ENCODE data around the gene CDC42EP5.
A peak's percentile ranks its signal among the peaks of the same experiment; 100 is the strongest.
"Not testable (repeated sequence)": the region's sequence is repeated elsewhere in the genome, so short reads cannot be mapped to it uniquely, and the experiment has no call there.

CDC42EP5 gene

GRCh38 chr19:54489341-54489740 lies 16.2 kb upstream of the CDC42EP5 start:
- DNase-seq, result no peak

- no peak for DNase-seq
Measured at GRCh38 chr19:54485851-54486250, 12.8 kb upstream of the CDC42EP5 start.

DNA sequence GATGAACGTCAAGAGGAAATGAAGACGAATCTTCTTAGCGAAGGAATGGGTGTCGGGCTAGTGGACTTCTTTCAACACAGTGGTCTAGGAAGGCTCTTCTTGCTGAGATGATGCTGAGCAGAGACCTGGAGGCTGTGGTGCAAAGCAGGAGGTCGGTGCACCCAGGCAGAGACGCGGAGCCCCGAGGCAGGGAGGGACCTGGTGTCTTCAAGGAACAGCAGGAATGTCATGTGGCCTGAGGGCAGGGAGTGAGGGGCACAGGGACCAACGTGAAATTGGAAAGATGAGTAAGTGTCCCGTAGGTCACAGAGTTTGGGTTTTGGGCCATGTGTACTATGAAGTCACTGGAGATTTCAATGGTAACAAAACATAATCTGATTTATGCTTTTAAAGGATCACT lies 11.4 kb upstream of the CDC42EP5 start:
- DNase-seq, result no peak

DNA sequence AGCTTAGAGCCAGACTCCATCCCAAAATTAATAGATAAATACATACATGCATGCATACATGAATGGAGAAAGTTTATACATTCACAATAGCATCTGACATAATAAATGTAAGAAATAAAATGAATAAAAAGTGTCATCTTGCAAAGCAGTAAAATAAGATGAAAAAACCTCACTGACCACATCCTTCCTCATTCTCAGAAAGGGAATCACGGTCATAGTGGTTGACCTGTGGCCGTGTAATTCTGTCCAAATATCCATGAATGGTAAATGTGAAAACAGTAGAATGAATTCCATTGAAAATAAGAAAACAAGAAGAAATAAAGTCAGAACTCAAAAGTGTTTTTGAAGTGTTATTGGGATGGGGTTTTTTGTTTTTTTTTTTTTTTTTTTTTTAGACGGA lies 9.8 kb upstream of the CDC42EP5 start:
- DNase-seq, result no peak

GRCh38 chr19:54481326-54481930 lies 8.3 kb upstream of the CDC42EP5 start:
- DNase-seq, result peak; percentile 69

GRCh38 chr19:54480051-54480450 lies 7.0 kb upstream of the CDC42EP5 start:
- DNase-seq, result no peak

GRCh38 chr19:54478677-54479266 lies 5.7 kb upstream of the CDC42EP5 start:
- peak; percentile 58 for DNase-seq

DNA sequence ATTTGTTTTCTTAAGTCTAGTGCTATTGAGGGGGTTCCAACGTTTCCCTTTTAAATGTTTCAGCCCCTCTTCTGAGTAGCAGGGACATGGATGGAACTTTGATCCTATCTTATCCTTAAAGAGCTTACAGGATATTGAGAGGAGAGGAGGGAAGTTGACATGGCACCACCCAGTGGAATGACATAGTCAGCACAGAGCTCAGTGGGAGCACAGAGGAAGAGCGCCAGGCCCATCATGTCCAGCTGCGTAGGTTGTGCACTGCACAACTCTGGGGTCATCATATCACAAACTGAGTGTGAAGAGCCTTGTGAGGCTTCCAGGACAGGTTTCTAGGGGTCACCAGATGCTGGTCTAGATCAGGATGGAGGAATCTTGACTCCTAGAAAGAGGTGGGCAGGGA lies 4.6 kb upstream of the CDC42EP5 start:
- no peak for DNase-seq

DNA sequence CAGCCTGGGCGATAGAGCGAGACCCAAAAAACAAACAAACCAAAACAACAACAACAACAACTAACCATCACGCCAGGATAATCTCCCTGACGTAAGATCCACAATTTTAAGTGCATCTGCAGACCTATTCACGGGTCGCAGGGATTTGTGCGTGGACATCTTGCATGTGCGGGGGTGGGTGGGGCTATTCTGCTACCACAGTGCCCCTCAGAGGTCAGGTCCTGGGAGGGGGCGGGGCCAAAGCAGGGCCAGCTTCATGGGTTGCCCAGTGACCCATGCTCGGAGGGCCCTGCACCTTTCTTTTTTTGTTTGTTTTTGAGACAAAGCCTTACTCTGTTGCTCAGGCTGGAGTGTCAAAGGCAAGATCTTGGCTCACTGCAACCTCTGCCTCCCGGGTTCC lies 2.6 kb upstream of the CDC42EP5 start:
- no peak for DNase-seq

GRCh38 chr19:54473892-54474372 lies 836 bp upstream of the CDC42EP5 start:
- no peak for DNase-seq

- DNase-seq, result no peak
Measured at GRCh38 chr19:54470991-54471782, 1.9 kb downstream of the CDC42EP5 start.

- no peak for DNase-seq
Measured at GRCh38 chr19:54470276-54470887, 2.7 kb downstream of the CDC42EP5 start.

GRCh38 chr19:54469496-54469934 lies 3.6 kb downstream of the CDC42EP5 start:
- DNase-seq, result peak; percentile 22

DNA sequence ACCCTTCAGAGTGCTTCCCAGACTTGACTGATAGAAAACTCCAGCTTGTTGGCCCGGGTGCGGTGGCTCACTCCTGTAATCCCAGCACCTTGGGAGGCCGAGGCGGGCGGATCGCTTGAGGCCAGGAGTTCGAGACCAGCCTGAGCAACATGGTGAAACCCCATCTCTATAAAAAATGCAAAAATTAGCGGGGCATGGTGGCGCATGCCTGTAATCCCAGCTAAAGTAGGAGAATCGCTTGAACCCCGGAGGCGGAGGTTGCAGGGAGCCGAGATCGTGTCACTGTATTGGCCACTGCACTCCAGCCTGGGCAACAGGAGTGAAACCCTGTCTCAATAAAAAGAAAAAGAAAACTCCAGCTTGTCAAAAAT lies 7.0 kb downstream of the CDC42EP5 start:
- DNase-seq, result not testable (repeated sequence)

GRCh38 chr19:54465426-54466109 lies 7.5 kb downstream of the CDC42EP5 start:
- no peak for DNase-seq

GRCh38 chr19:54464630-54465425 lies 8.3 kb downstream of the CDC42EP5 start:
- DNase-seq, result peak; percentile 66

DNA sequence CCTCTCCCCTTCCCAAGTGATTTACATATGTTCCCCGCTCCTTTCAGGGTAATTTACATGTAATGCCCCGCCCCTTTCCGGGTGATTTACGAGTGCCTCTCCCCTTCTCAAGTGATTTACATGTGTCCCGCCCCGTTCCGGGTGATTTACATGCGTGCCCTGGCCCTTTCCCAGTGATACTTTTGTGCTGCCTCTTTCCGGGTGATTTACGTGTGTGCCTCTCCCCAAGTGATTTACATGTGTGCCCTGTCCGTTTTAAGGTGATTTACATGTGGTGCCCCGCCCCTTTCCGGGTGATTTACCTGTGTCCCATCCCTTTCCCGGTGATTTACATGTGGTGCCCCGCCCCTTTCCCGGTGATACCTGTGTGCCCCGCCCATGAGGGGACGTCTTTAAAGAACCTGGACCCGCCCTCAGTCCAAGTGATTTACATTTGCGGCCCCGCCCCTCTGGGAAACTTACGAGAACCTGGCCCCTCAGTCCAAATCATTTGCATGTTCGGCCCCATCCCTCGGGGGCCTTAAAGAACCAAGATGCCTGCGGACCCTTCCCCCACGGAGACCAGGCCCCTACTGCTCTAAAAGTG lies 9.0 kb downstream of the CDC42EP5 start:
- peak; percentile 65 for DNase-seq

- DNase-seq, result peak; percentile 74
Measured at GRCh38 chr19:54463531-54464043, 9.5 kb downstream of the CDC42EP5 start, which contains the start of gene LENG9. LENG9 (minus strand) TSS chr19:54463778; CDS start chr19:54463526, 252 bp downstream.

DNA sequence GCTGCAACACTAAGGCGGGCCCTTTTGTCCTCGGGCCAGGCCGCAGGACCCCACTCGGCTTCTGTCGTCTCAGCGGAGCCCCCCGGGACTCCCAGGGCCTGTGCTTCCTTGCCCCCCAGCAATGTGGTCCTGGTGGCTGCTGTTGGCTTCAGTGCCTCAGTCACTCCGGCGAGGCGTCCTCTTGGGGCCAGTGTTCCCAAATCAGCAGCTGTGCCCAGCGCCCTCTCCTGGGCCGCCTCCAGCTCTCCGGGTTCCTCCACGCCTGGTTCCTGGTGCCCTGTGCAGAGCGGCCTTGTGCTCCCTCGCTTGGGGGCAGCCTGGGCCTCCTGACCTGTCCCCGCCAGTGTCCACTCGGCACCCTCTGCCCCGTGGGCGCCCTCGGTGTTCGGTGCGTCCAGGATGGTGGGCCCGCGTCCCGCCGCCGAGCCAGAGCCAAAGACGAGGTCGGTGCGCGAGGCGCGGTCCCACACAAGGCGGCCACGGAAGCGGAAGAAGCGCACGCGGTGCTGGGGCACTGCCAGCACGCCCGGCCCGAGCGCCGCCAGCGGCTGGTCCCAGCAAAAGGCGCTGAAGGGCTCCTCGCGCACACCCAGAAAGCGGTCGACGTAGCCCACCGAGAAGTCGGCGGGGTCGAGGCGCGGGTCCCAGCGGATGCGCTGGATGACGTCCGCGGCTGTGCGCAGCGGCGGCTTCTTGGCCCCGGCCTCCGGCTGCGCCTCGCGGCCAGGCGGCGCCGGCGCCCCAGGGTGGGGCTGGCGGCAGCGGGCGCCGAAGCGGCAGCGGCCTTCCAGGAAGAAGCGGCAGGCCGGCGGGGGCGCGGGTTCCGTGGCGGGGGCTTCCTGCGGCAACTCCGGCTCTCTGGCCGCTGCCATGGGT lies 10.2 kb downstream of the CDC42EP5 start:
- no peak for DNase-seq

DNA sequence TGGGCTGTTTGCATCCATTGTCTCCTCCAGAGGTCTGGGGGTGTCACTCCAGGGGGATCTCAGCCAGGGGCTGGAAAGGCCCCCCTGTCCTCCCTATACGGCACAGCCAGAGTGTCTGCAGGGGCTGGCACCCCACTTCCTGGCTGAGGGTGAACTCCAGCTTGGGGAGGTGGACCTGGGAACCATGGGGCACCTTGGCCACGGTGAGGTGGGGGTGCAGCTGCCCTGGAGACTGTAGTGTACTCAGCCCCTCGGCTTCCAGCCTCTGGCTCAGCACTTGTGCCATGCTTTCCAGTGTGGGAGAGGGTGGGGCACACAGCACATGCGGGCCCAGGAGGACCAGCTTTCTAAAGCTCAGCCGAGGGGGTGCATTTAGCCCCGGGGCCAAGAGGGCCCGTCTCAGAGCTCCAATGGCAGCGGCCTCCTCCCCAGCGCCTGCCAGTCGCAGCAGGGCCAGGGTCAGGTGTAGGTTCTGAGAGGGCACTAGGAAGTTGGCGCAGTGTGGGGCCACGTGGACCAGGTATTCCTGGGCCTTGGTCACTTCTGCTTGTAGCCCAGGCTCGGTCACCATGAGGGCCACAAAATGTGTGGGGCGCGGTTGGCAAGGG lies 10.9 kb downstream of the CDC42EP5 start:
- DNase-seq, result no peak
